HuH-7 (cell line): ENCODE results near the gene IGFBP6.

ENCODE experiments used
- DNase-seq: peaks from one replicate; pipeline ENCODE4 v3.0.0; 2011; ENCODE audit warnings: low spot score

The IGFBP6 gene

GRCh38 chr12:53097564-53098353, at the start of gene IGFBP6:
Gene IGFBP6, plus strand, starts transcription at chr12:53097667. Its CDS starts 51 bp downstream, at chr12:53097718.
- peak; percentile 73 for DNase-seq

- peak; percentile 29 for DNase-seq
These were observed 49.3 kb upstream of the IGFBP6 start for GRCh38 chr12:53048033-53048779.

- no peak for DNase-seq
These were observed 48.6 kb upstream of the IGFBP6 start for GRCh38 chr12:53048780-53049401.

GRCh38 chr12:53049571-53050318, 47.7 kb upstream of the IGFBP6 start, which contains the start of gene TNS2:
Gene TNS2, plus strand, starts transcription at chr12:53050065. Its CDS starts 121 bp downstream, at chr12:53050186.
- peak; percentile 60 for DNase-seq

GRCh38 chr12:53050426-53051057, 46.9 kb upstream of the IGFBP6 start:
- DNase-seq, result no peak

- DNase-seq, result no peak
These were observed 46.2 kb upstream of the IGFBP6 start for GRCh38 chr12:53051058-53051880.

GRCh38 chr12:53051881-53052412, 45.5 kb upstream of the IGFBP6 start:
- no peak for DNase-seq

GRCh38 chr12:53052419-53053217, 44.8 kb upstream of the IGFBP6 start:
- no peak for DNase-seq

- DNase-seq, result peak; percentile 76
These were observed 44.0 kb upstream of the IGFBP6 start for GRCh38 chr12:53053218-53054111.

GRCh38 chr12:53054112-53054878, 43.2 kb upstream of the IGFBP6 start:
- DNase-seq, result peak; percentile 98

GRCh38 chr12:53055471-53056266, 41.8 kb upstream of the IGFBP6 start:
- DNase-seq, result no peak

GRCh38 chr12:53056296-53056695, 41.2 kb upstream of the IGFBP6 start:
- no peak for DNase-seq

GRCh38 chr12:53056901-53057300, 40.6 kb upstream of the IGFBP6 start:
- DNase-seq, result no peak

GRCh38 chr12:53057816-53058500, 39.5 kb upstream of the IGFBP6 start:
- no peak for DNase-seq

- DNase-seq, result no peak
These were observed 38.6 kb upstream of the IGFBP6 start for GRCh38 chr12:53058674-53059433.
